ENCODE results near the gene OR10H5. TPM values are rescaled to one million over a fixed set of nuclear protein-coding genes. Genes with fewer than 3 reads are reported as not detected.
A peak's percentile ranks its signal among the peaks of the same experiment; 100 is the strongest.

Gene OR10H5
- total and polyA plus RNA-seq, 3 donors from 2014 or later = 0.06 to 0.16 (median 0.11) TPM

DNA sequence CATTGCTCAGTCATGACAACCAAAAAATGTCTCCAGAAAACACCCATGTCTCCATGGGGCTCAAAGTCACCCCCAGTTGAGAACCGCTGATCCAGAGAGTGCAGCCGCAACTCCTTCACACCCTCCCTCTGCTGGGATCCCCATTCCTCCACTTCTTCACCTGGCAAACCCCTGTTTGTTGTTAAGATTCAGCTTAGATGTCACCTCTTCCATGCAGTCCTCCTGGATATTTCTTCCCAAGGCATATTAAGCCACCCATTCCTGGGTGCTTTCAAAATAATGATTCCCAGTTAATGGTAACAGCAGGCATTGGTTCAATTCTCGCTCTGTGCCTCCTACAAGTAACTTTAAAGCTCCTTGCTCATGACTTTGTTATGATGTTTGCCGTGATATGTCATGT, 24.0 kb downstream of the OR10H5 start:
- no peak overlapping the region for H3K27ac ChIP-seq
- intact Hi-C loops (cut with DNase I; ENCODE audit: low total_unique reads) = no loop called here
- WGBS, 2 donors = 83 to 89% methylated on average over 4 of the region's 4 CpGs

DNA sequence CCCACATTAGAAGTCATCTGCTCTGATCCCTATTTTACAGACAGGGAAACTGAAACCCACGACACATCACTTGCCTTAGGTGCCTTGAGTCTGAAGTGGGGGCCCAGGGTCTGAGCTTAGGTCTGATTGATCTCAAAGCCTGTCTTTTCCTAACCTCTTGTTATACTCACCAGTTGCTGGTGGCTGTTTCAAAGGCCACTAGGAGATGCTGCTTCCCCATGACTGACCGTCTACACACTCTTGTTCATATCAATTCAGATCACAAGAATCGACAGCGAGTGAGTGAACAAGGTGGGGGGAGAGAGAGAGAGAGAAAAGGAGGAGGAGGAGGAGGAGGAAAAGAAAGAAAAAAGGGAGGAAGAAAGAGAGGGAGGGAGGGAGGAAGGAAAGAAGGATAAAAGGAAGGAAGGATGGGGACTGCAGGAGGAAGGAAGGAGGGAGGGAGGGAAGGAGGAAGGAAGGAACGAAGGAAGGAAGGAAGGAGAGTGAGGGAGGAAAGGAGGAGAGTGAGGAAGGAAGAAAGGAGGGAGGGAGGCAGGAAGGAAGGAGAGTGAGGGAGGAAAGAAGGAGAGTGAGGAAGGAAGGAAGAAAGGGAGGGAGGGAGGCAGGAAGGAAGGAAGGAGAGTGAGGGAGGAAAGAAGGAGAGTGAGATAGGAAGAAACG, 24.7 kb downstream of the OR10H5 start:
- Histone ChIP-seq H3K4me3 (no peak overlapping the region), H3K36me3 (ENCODE audit: low read depth, missing control alignments) (no peaks in the 10 kb centered on the region), H3K27ac (no peak overlapping the region), H3K27me3 (no peaks in the 10 kb centered on the region), H3K4me1 (no peaks in the 10 kb centered on the region), H3K9me3 (no peaks in the 10 kb centered on the region)
- peak; percentile 49 for DNase-seq
- intact Hi-C loops (cut with DNase I; ENCODE audit: low total_unique reads) = no loop called here
- 33 to 42% methylated on average over 6 of the region's 6 CpGs for WGBS, 2 donors
- TF ChIP-seq, protein P1, sequence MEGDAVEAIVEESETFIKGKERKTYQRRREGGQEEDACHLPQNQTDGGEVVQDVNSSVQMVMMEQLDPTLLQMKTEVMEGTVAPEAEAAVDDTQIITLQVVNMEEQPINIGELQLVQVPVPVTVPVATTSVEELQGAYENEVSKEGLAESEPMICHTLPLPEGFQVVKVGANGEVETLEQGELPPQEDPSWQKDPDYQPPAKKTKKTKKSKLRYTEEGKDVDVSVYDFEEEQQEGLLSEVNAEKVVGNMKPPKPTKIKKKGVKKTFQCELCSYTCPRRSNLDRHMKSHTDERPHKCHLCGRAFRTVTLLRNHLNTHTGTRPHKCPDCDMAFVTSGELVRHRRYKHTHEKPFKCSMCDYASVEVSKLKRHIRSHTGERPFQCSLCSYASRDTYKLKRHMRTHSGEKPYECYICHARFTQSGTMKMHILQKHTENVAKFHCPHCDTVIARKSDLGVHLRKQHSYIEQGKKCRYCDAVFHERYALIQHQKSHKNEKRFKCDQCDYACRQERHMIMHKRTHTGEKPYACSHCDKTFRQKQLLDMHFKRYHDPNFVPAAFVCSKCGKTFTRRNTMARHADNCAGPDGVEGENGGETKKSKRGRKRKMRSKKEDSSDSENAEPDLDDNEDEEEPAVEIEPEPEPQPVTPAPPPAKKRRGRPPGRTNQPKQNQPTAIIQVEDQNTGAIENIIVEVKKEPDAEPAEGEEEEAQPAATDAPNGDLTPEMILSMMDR (IDR thresholded peaks at IDR 0.05) = peak in 1 of 3 experiments; percentile 22
- TF ChIP-seq POLR2A (IDR thresholded peaks at IDR 0.05) = no peak

More for the DNA sequence above, 24.0 kb downstream of the OR10H5 start:
- H3K4me1 ChIP-seq = no peaks in the 10 kb centered on the region
- TF ChIP-seq, protein P1 (IDR thresholded peaks at IDR 0.05) = no peak
- TF ChIP-seq POLR2A (IDR thresholded peaks at IDR 0.05) = no peak
- no peaks in the 10 kb centered on the region for H3K27me3 ChIP-seq
- no peak overlapping the region for H3K4me3 ChIP-seq
- no peak for DNase-seq
- no peaks in the 10 kb centered on the region for H3K9me3 ChIP-seq
- H3K36me3 ChIP-seq (ENCODE audit: low read depth, missing control alignments) = no peaks in the 10 kb centered on the region

DNA sequence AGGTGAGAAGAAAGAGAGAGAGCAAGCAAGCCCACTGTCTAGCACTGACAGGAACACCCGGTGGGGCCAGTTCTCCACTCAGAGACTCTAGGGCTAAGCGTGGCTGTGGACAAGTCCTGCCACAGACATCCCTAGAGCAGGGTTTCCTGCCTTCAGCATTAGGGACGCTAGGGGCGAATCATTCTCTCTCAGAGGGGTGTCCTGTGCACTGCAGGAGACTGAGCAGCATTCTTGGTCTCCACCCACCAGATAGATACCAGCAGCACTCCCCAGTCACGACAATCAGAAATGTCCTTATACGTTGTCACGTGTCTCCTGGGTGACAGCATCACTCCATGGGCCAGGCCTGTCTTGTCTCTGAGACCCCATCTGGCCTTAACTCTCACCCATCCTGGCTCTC, 26.5 kb downstream of the OR10H5 start:
- WGBS, 2 donors = 57 to 62% methylated on average over 7 of the region's 7 CpGs
- intact Hi-C loops (cut with DNase I; ENCODE audit: low total_unique reads) = no loop called here
- Histone ChIP-seq H3K27me3 (no peaks in the 10 kb centered on the region), H3K36me3 (ENCODE audit: low read depth, missing control alignments) (no peaks in the 10 kb centered on the region), H3K9me3 (no peaks in the 10 kb centered on the region), H3K4me3 (no peak overlapping the region), H3K27ac (no peak overlapping the region), H3K4me1 (no peaks in the 10 kb centered on the region)
- no peak for DNase-seq
- TF ChIP-seq, protein P1 (IDR thresholded peaks at IDR 0.05) = no peak
- TF ChIP-seq POLR2A (IDR thresholded peaks at IDR 0.05) = no peak

DNA sequence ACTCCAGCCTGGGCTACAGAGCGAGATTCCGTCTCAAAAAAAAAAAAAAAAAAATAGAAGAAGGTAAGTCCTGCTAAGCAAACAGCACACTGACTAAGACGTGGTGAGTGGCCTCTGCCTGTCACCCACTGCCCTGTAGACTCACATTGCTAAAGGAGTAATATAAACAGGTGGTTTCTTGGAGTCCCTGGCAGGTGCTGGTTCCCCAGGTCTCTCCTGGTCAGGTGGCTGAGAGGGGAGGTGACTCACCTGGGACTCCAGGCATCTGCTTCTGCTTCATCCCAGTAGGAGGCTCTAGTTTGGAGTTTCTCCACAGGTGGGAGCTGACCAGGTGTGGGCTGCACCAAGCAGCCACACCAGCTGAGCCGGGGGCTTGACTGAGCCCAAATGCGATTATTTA, 27.8 kb downstream of the OR10H5 start, which contains the start of gene OR10H1:
OR10H1 (minus strand) TSS at position 359 of the 400 bp plus-strand sequence. CDS start 7,627 bp downstream, outside the sequence.
- Histone ChIP-seq H3K27ac (no peak within 1 kb of the TSS), H3K9me3 (no peaks in the 10 kb centered on the region), H3K4me1 (no peaks in the 10 kb centered on the region), H3K4me3 (no peak within 1 kb of the TSS), H3K36me3 (ENCODE audit: low read depth, missing control alignments) (no peaks in the 10 kb centered on the region), H3K27me3 (no peaks in the 10 kb centered on the region)
- no peak for DNase-seq
- TF ChIP-seq, protein P1 (IDR thresholded peaks at IDR 0.05) = no peak
- no peak for TF ChIP-seq POLR2A (IDR thresholded peaks at IDR 0.05)
- 71 to 77% methylated on average over 5 of the region's 5 CpGs for WGBS, 2 donors
- intact Hi-C loops (cut with DNase I; ENCODE audit: low total_unique reads) = no loop called here

DNA sequence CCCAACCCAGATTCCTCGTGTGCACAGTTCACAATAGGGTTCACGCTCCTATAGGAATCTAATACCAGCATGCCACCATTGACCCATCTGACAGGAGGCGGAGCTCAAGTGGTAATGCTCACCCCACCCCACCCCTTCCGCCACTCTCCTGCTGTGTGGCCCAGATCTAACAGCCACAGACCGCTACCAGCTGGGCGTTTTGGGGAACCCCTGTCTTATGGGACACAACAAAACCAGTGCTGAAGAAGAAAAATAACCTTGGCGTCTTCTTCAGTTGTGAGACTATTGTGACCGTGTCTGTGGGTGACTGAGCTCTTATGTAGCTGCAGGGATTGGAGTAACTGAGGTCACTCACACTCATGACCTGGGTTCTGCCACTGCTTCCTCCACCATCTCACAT, 33.2 kb downstream of the OR10H5 start:
- H3K27me3 ChIP-seq = no peaks in the 10 kb centered on the region
- H3K36me3 ChIP-seq (ENCODE audit: low read depth, missing control alignments) = no peaks in the 10 kb centered on the region
- 89 to 94% methylated on average over 8 of the region's 8 CpGs for WGBS, 2 donors
- DNase-seq = no peak
- no peak overlapping the region for H3K27ac ChIP-seq
- no peaks in the 10 kb centered on the region for H3K9me3 ChIP-seq
- TF ChIP-seq, protein P1 (IDR thresholded peaks at IDR 0.05) = no peak
- no peak for TF ChIP-seq POLR2A (IDR thresholded peaks at IDR 0.05)
- no peaks in the 10 kb centered on the region for H3K4me1 ChIP-seq
- intact Hi-C loops (cut with DNase I; ENCODE audit: low total_unique reads) = no loop called here
- no peak overlapping the region for H3K4me3 ChIP-seq
